Lung microvascular endothelial cell (primary cell): ENCODE results near the gene IMPG1. TPM values are rescaled to one million over a fixed set of nuclear protein-coding genes. Genes with fewer than 3 reads are reported as not detected.

Experiments used
- DNase-seq, 2 donors: peaks; one replicate each; pipeline versions ENCODE4 v3.0.0 to v3.0.0-alpha.2; 2010; ENCODE audit warnings: low read depth in 2 of 2
- total RNA-seq: library from RNA; depleted of rRNA; stranded (reverse); fragments of >200 nt; gene quantifications from 2 replicates; pipeline ENCODE4 v1.2.1, GENCODE V29; 2014

IMPG1 gene
- total RNA-seq, 1 donor from 2014 or later: not detected

GRCh38 chr6:75893776-75894152 is 178.7 kb downstream of the IMPG1 start:
- DNase-seq: no peak

- peak; percentile 76 to 91 for DNase-seq
These were observed 179.2 kb downstream of the IMPG1 start for GRCh38 chr6:75893058-75893775.

- DNase-seq: no peak
These were observed 180.1 kb downstream of the IMPG1 start for GRCh38 chr6:75892384-75892783.

- no peak for DNase-seq
These were observed 187.6 kb downstream of the IMPG1 start for GRCh38 chr6:75884822-75885221.

- DNase-seq: peak in 1 of 2 donors; percentile 60
These were observed 189.7 kb downstream of the IMPG1 start for GRCh38 chr6:75882734-75883133.

DNA sequence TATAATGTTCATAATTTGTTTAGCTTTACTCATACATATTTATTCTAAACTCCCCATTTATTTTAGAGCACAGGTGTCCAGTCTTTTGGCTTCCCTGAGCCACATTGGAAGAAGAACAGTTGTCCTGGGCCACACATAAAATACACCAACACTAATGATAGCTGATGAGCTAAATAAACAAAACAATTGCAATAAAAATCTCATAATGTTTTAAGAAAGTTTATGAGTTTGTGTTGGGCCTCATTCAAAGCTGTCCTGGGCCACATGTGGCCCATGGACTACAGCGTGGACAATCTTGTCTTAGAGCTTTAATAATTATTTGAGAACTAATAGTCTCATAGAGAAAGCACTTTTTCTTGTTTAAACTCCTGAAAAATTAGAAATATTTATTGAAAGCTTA is 192.2 kb downstream of the IMPG1 start:
- DNase-seq: no peak

DNA sequence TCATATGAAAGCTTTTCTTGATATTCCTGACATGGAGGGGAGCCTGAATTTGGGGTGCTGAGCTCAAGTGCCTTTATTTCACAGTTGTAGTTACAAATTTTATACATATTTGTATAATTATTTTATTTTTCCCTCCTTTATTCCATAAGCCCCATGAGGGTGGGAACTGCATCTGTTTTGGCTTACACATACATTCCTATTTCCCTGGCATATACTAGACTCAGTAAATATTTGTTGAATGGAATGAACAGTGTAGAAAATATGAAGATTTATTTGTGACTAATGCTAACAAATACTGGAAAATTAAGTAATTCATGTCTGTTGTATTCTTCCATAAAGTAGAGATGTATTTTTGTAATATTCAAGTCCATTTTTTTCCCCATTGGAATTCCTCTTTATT is 196.3 kb downstream of the IMPG1 start:
- DNase-seq: no peak

DNA sequence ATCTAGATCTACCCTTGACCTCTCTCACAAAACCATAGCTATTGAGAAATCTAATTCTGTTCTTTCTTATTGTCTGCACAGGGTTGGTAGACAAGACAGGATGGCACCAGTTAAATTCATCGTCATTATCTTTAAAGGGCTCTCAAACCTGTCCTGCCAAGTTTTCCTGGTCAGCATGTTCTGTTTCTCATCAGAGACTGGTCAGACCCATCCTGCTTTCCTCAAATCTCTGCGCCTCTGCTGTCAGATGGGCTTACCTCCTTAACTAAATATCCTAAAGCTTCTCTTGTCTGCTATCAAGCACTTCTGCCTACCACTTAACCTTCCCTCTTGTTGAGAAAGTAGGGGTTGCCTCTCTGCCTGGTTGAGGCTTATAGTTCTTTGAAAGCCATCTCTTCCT is 198.2 kb downstream of the IMPG1 start:
- no peak for DNase-seq
